H9 (cell line): ENCODE measurements around the gene MTARC1. TPM values are rescaled to one million over a fixed set of nuclear protein-coding genes. Genes with fewer than 3 reads are reported as not detected.

ENCODE experiments used
- DNase-seq: peaks from one replicate; pipeline ENCODE4 v3.0.0-alpha.2; 2017
- H2AFZ ChIP-seq: one replicate; pipeline ENCODE4 v1.6.1; 2013; ENCODE audit warnings: mild to moderate bottlenecking, low read length, control low read depth, moderate library complexity
- H2AK5ac ChIP-seq: 2 replicates; pipeline ENCODE4 v1.6.1; 2013; ENCODE audit warnings: low read length, control low read depth, mixed read lengths; ENCODE audit not compliant: insufficient read length
- H2BK120ac ChIP-seq: one replicate; pipeline ENCODE4 v1.6.1; 2013; ENCODE audit warnings: low read depth, mild to moderate bottlenecking, low read length, control low read depth, inconsistent platforms; ENCODE audit not compliant: poor library complexity, severe bottlenecking
- H2BK12ac ChIP-seq: 2 replicates; pipeline ENCODE4 v1.6.1; 2013; ENCODE audit warnings: low read length, control low read depth, mixed read lengths, low read depth; ENCODE audit not compliant: insufficient read length
- H2BK15ac ChIP-seq: 2 replicates; pipeline ENCODE4 v1.6.1; 2013; ENCODE audit warnings: low read depth, low read length, control low read depth
- H2BK20ac ChIP-seq: one replicate; pipeline ENCODE4 v1.6.1; 2013; ENCODE audit warnings: low read depth, mild to moderate bottlenecking, low read length, control low read depth, inconsistent platforms; ENCODE audit not compliant: poor library complexity, severe bottlenecking
- H2BK5ac ChIP-seq: 2 replicates; pipeline ENCODE4 v1.6.1; 2013; ENCODE audit warnings: low read length, control low read depth, mixed read lengths; ENCODE audit not compliant: insufficient read length
- H3K14ac ChIP-seq: 2 replicates; pipeline ENCODE4 v1.6.1; 2013; ENCODE audit warnings: low read length, control low read depth; ENCODE audit not compliant: insufficient read depth
- H3K18ac ChIP-seq: 2 replicates; pipeline ENCODE4 v1.6.1; 2013; ENCODE audit warnings: low read depth, mild to moderate bottlenecking, mixed read lengths, low read length, control low read depth; ENCODE audit not compliant: insufficient read length
- H3K23ac ChIP-seq: 2 replicates; pipeline ENCODE4 v1.6.1; 2013; ENCODE audit warnings: low read length, control low read depth, mixed read lengths, low read depth; ENCODE audit not compliant: insufficient read length
- H3K23me2 ChIP-seq: 2 replicates; pipeline ENCODE4 v1.6.1; 2013; ENCODE audit warnings: low read depth, mild to moderate bottlenecking, mixed read lengths, low read length, control low read depth; ENCODE audit not compliant: insufficient read length, poor library complexity, severe bottlenecking
- H3K27ac ChIP-seq: 2 replicates; pipeline ENCODE4 v1.5.1; 2013; ENCODE audit warnings: low read length, control low read depth, mixed read lengths, low read depth; ENCODE audit not compliant: insufficient read length
- H3K27me3 ChIP-seq: 2 replicates; pipeline ENCODE4 v1.6.1; 2013; ENCODE audit warnings: low read length, control low read depth, inconsistent platforms; ENCODE audit not compliant: insufficient read depth
- H3K4ac ChIP-seq: 2 replicates; pipeline ENCODE4 v1.6.1; 2013; ENCODE audit warnings: low read depth, mild to moderate bottlenecking, control low read depth, inconsistent platforms, low read length, moderate library complexity
- H3K4me1 ChIP-seq: 2 replicates; pipeline ENCODE4 v1.6.1; 2013; ENCODE audit warnings: low read length, control low read depth, inconsistent platforms; ENCODE audit not compliant: insufficient read depth
- H3K4me2 ChIP-seq: 2 replicates; pipeline ENCODE4 v1.6.1; 2013; ENCODE audit warnings: low read length, control low read depth, mixed read lengths; ENCODE audit not compliant: insufficient read length, insufficient read depth
- H3K56ac ChIP-seq: 2 replicates; pipeline ENCODE4 v1.6.1; 2013; ENCODE audit warnings: low read depth, mild to moderate bottlenecking, mixed read lengths, low read length, control low read depth; ENCODE audit not compliant: insufficient read length
- H3K79me1 ChIP-seq: 2 replicates; pipeline ENCODE4 v1.6.1; 2013; ENCODE audit warnings: low read depth, mild to moderate bottlenecking, moderate library complexity, low read length, control low read depth, inconsistent platforms; ENCODE audit not compliant: insufficient read depth, poor library complexity, severe bottlenecking
- H3K79me2 ChIP-seq: 2 replicates; pipeline ENCODE4 v1.6.1; 2013; ENCODE audit warnings: low read length, control low read depth, inconsistent platforms; ENCODE audit not compliant: insufficient read depth
- H3K9ac ChIP-seq: 2 replicates; pipeline ENCODE4 v1.6.1; 2013; ENCODE audit warnings: low read length, control low read depth, mixed read lengths; ENCODE audit not compliant: insufficient read length; ENCODE audit errors: extremely low read depth
- H3K9me3 ChIP-seq: one replicate; pipeline ENCODE4 v1.6.1; 2013; ENCODE audit warnings: low read depth, low read length, inconsistent platforms; ENCODE audit not compliant: control insufficient read depth
- H3T11ph ChIP-seq: one replicate; pipeline ENCODE4 v1.6.1; 2013; ENCODE audit warnings: mild to moderate bottlenecking, low read length, control low read depth, inconsistent platforms
- H4K20me1 ChIP-seq: one replicate; pipeline ENCODE4 v1.6.1; 2013; ENCODE audit not compliant: control insufficient read depth, insufficient read length, insufficient read depth
- H4K5ac ChIP-seq: 2 replicates; pipeline ENCODE4 v1.6.1; 2013; ENCODE audit warnings: low read depth, mild to moderate bottlenecking, mixed read lengths, low read length, control low read depth; ENCODE audit not compliant: insufficient read length
- H4K8ac ChIP-seq: replicated peaks from 2 replicates; pipeline ENCODE4 v1.6.1; 2013; ENCODE audit warnings: low read length, control low read depth, mixed read lengths, low read depth; ENCODE audit not compliant: insufficient read length
- H4K91ac ChIP-seq: 2 replicates; pipeline ENCODE4 v1.6.1; 2013; ENCODE audit warnings: low read depth, mild to moderate bottlenecking, moderate library complexity, mixed read lengths, low read length, control low read depth; ENCODE audit not compliant: insufficient read length
- H3K27ac Mint-ChIP-seq, 3 experiments: 2 replicates in 2 of 3; 3 replicates in 1 of 3; pipeline ENCODE4 v1.8.0; 2020 to 2021; ENCODE audit warnings: mixed read lengths in 3 of 3, mild to moderate bottlenecking in 1 of 3, moderate library complexity in 1 of 3
- H3K27me3 Mint-ChIP-seq: 2 replicates; pipeline ENCODE4 v1.8.0; 2021; ENCODE audit warnings: low read depth, mild to moderate bottlenecking, moderate library complexity, mixed read lengths
- H3K36me3 Mint-ChIP-seq, 3 experiments: 2 replicates in 2 of 3; 3 replicates in 1 of 3; pipeline ENCODE4 v1.8.0; 2020 to 2021; ENCODE audit warnings: low read depth in 3 of 3, mixed read lengths in 3 of 3; ENCODE audit not compliant: insufficient read depth in 1 of 3
- H3K4me1 Mint-ChIP-seq, 2 experiments: 2 replicates each; pipeline ENCODE4 v1.8.0; 2020; ENCODE audit warnings: mixed read lengths in 2 of 2
- H3K4me3 Mint-ChIP-seq, 2 experiments: 2 replicates in 1 of 2; 3 replicates in 1 of 2; pipeline ENCODE4 v1.8.0; 2020 to 2021; ENCODE audit warnings: mild to moderate bottlenecking in 2 of 2, mixed read lengths in 2 of 2, moderate library complexity in 1 of 2
- H3K9me3 Mint-ChIP-seq, 2 experiments: 2 replicates in 1 of 2; 3 replicates in 1 of 2; pipeline ENCODE4 v1.8.0; 2020; ENCODE audit warnings: mild to moderate bottlenecking in 2 of 2, mixed read lengths in 2 of 2, moderate library complexity in 1 of 2
- CTCF ChIP-seq: fragments of 200-600 bp; sonication (generic); conservative IDR thresholded peaks from 3 replicates; pipeline ENCODE4 v1.8.0; 2021; ENCODE audit warnings: antibody characterized with exemption, mild to moderate bottlenecking
- WGBS: extraction: QIAGEN DNeasy Blood & Tissue Kit; methylation state at CpG from one replicate; pipeline ENCODE4 v1.1.7; 2013; ENCODE audit warnings: missing lambda C conversion rate, low lambda C conversion rate, mixed read lengths; ENCODE audit not compliant: insufficient read length; ENCODE audit errors: extremely low coverage; 5-methylcytosine and 5-hydroxymethylcytosine counted together
- total RNA-seq: library from RNA; stranded (reverse); gene quantifications from 2 replicates; pipeline ENCODE4 v1.2.1, GENCODE V29; 2021

The MTARC1 gene
- total RNA-seq, 1 experiment from 2014 or later = 33.7 TPM

GRCh38 chr1:220768126-220768601 is 18.5 kb upstream of the MTARC1 start:
- Mint-ChIP-seq H3K27me3 (no peaks in the 10 kb centered on the region), H3K4me3 (no peak overlapping the region), H3K4me1 (peaks cover 8% of the 10 kb centered on the region in 2 experiments; a peak in 3 of 4 replicates), H3K36me3 (peaks cover 0 to 5% (median 3%) of the 10 kb centered on the region in 3 experiments; a peak in 4 of 7 replicates), H3K27ac (no peak overlapping the region), H3K9me3 (no peaks in the 10 kb centered on the region)
- Histone ChIP-seq H3K27me3 (no peaks in the 10 kb centered on the region), H4K20me1 (no peaks in the 10 kb centered on the region), H3K4me2 (no peak overlapping the region), H2AK5ac (no peak overlapping the region), H2BK15ac (no peak overlapping the region), H3K9me3 (no peaks in the 10 kb centered on the region), H3T11ph (no peak overlapping the region), H2BK120ac (no peak overlapping the region), H3K18ac (no peak overlapping the region), H4K91ac (no peak overlapping the region), H3K27ac (no peak overlapping the region), H4K8ac (no peak overlapping the region), H2AFZ (no peak overlapping the region), H3K23me2 (no peaks in the 10 kb centered on the region), H3K9ac (no peak overlapping the region), H2BK12ac (no peak overlapping the region), H3K14ac (no peak overlapping the region), H3K4ac (no peak overlapping the region), H3K79me1 (no peaks in the 10 kb centered on the region), H3K56ac (no peak overlapping the region), H4K5ac (no peak overlapping the region), H2BK5ac (no peak overlapping the region), H3K23ac (no peak overlapping the region), H2BK20ac (no peak overlapping the region), H3K4me1 (no peaks in the 10 kb centered on the region), H3K79me2 (no peaks in the 10 kb centered on the region)
- no peak for DNase-seq
- no peak; the same call in 2 of the 3 replicates for TF ChIP-seq CTCF
- WGBS = no CpG with 5 or more reads among the region's 5 CpGs
